PC-9 (cell line): ENCODE measurements around the gene CNTN1. TPM values are rescaled to one million over a fixed set of nuclear protein-coding genes. Genes with fewer than 3 reads are reported as not detected.

ENCODE experiments used
- BruUV-seq: library from RNA; stranded (reverse); fragments of 400-500 nt; replicated peaks from 2 replicates; lab custom pipeline; 2021; lab: Mats Ljungman, UMichigan
- CTCF ChIA-PET: fragments of 300-600 bp; sonication (Branson Sonifier 250); formaldehyde crosslinking; loops from one replicate; lab custom pipeline; 2022; ENCODE audit warnings: antibody characterized with exemption; lab: Charles Lee
- POLR2A ChIA-PET: fragments of 300-600 bp; sonication (Branson Sonifier 250); formaldehyde crosslinking; loops from one replicate; lab custom pipeline; 2022; ENCODE audit warnings: antibody characterized with exemption; ENCODE audit not compliant: unreplicated experiment; lab: Charles Lee
- DNase-seq, 2 experiments: peaks; one replicate each; pipeline versions ENCODE4 v3.0.0 to v3.0.0-alpha.2; 2015 to 2022; ENCODE audit warnings: mixed read lengths in 1 of 2
- H2AFZ ChIP-seq: fragments of 200-600 bp; sonication (generic); 2 replicates; pipeline ENCODE4 v1.8.1; 2017; ENCODE audit warnings: antibody characterized with exemption
- H3F3A ChIP-seq: fragments of 200-600 bp; sonication (generic); 2 replicates; pipeline ENCODE4 v1.8.1; 2017; ENCODE audit warnings: antibody characterized with exemption, mild to moderate bottlenecking, low read depth; ENCODE audit not compliant: insufficient read depth
- H3K27ac ChIP-seq: fragments of 200-600 bp; sonication (generic); 2 replicates; pipeline ENCODE4 v1.6.1; 2016; ENCODE audit warnings: mixed run types
- H3K27me3 ChIP-seq: fragments of 200-600 bp; sonication (generic); 2 replicates; pipeline ENCODE4 v1.6.1; 2016; ENCODE audit warnings: low read depth, mixed run types; ENCODE audit not compliant: insufficient read depth
- H3K36me3 ChIP-seq: fragments of 200-600 bp; sonication (generic); 2 replicates; pipeline ENCODE4 v1.6.1; 2016; ENCODE audit warnings: low read depth, mixed run types
- H3K4me1 ChIP-seq: fragments of 200-600 bp; sonication (generic); replicated peaks from 2 replicates; pipeline ENCODE4 v1.6.1; 2016; ENCODE audit warnings: mixed run types; ENCODE audit not compliant: insufficient read depth
- H3K4me2 ChIP-seq: fragments of 200-600 bp; sonication (generic); 2 replicates; pipeline ENCODE4 v1.6.1; 2017; ENCODE audit warnings: mixed run types
- H3K4me3 ChIP-seq: fragments of 200-600 bp; sonication (generic); 2 replicates; pipeline ENCODE4 v1.6.1; 2016; ENCODE audit warnings: mixed run types
- H3K79me2 ChIP-seq: fragments of 200-600 bp; sonication (generic); 2 replicates; pipeline ENCODE4 v1.6.1; 2017; ENCODE audit warnings: low read depth, mixed run types
- H3K9me2 ChIP-seq: fragments of 200-600 bp; sonication (generic); 2 replicates; pipeline ENCODE4 v1.8.1; 2017; ENCODE audit warnings: mild to moderate bottlenecking; ENCODE audit not compliant: insufficient read depth
- H3K9me3 ChIP-seq: fragments of 200-600 bp; sonication (generic); 2 replicates; pipeline ENCODE4 v1.8.1; 2016; ENCODE audit warnings: low read depth; ENCODE audit not compliant: insufficient read depth
- H4K20me1 ChIP-seq: fragments of 200-600 bp; sonication (generic); 2 replicates; pipeline ENCODE4 v1.8.1; 2017; ENCODE audit not compliant: insufficient read depth
- CTCF ChIP-seq: fragments of 200-600 bp; sonication (generic); conservative IDR thresholded peaks from 2 replicates; pipeline ENCODE4 v1.6.1; 2017; ENCODE audit warnings: mixed run types, antibody characterized with exemption, mild to moderate bottlenecking, moderate library complexity
- EZH2 ChIP-seq: fragments of 200-600 bp; sonication (generic); IDR thresholded peaks from 2 replicates; pipeline ENCODE4 v1.8.0; 2017; ENCODE audit warnings: antibody characterized with exemption, low read depth
- intact Hi-C: fragments of 100-400 bp; cut with micrococcal nuclease; formaldehyde crosslinking; loops from one replicate; pipeline ENCODE4 v1.10.0; 2022; ENCODE audit not compliant: unreplicated experiment
- total RNA-seq: library from RNA; stranded (reverse); gene quantifications from 2 replicates; pipeline ENCODE4 v1.2.3, GENCODE V29; 2021

CNTN1 gene
- total RNA-seq, 1 experiment from 2014 or later, result 0.37 TPM

GRCh38 chr12:40788276-40788675, 96.0 kb downstream of the CNTN1 start:
- H3K27me3 ChIP-seq, result no peaks in the 10 kb centered on the region
- no TSS peak for BruUV-seq
- H3K36me3 ChIP-seq, result no peaks in the 10 kb centered on the region
- H3K9me2 ChIP-seq, result no peaks in the 10 kb centered on the region
- H3K4me1 ChIP-seq, result no peaks in the 10 kb centered on the region
- no peak overlapping the region for H3K4me3 ChIP-seq
- DNase-seq, result no peak
- no peak overlapping the region for H3K4me2 ChIP-seq
- TF ChIP-seq CTCF (no peak), EZH2 (no peak)
- no peak overlapping the region for H3K27ac ChIP-seq
- H3K79me2 ChIP-seq, result no peaks in the 10 kb centered on the region
- ChIA-PET POLR2A (no interaction called here), CTCF (no interaction called here)
- H2AFZ ChIP-seq, result peak overlapping the region; percentile 64; the same call in 1 of the 2 replicates
- H3F3A ChIP-seq, result no peaks in the 10 kb centered on the region
- H3K9me3 ChIP-seq, result no peaks in the 10 kb centered on the region
- intact Hi-C loops, result no loop called here
- no peaks in the 10 kb centered on the region for H4K20me1 ChIP-seq

GRCh38 chr12:40792792-40793386, 100.7 kb downstream of the CNTN1 start:
- Histone ChIP-seq H3K4me3 (no peak overlapping the region), H3K9me3 (no peaks in the 10 kb centered on the region), H3K4me1 (no peaks in the 10 kb centered on the region), H3F3A (no peaks in the 10 kb centered on the region), H3K4me2 (no peak overlapping the region), H3K27me3 (no peaks in the 10 kb centered on the region), H3K9me2 (no peaks in the 10 kb centered on the region), H2AFZ (no peak overlapping the region), H3K79me2 (no peaks in the 10 kb centered on the region), H3K27ac (no peak overlapping the region), H3K36me3 (no peaks in the 10 kb centered on the region), H4K20me1 (no peaks in the 10 kb centered on the region)
- intact Hi-C loops, result no loop called here
- BruUV-seq, result no TSS peak
- POLR2A ChIA-PET, result no interaction called here
- TF ChIP-seq EZH2, result no peak
- TF ChIP-seq CTCF, result no peak
- no peak for DNase-seq
- CTCF ChIA-PET, result interaction anchor here (0.7 kb wide), 1 partner anchor 206 kb away, joined by 4 read pairs; no protein-coding TSS in a partner anchor

DNA sequence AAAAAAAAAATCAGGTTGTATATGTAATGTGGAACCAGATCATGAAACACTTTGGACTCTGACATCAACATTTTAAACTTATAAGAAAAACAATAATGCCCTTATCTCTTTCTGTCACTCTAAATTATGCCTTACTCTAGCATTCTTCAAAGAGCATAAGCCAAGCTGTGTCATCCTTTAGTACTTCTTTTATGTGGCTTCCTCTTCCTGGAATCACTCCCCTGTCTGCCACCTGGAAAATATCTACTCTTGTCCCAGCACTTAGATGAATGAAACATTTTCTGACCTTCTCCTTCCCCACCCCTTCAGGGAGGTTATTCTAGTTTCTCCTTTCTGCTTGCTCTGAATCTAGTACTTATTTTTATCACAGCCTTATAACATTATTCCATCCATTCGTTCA, 101.2 kb downstream of the CNTN1 start:
- TF ChIP-seq EZH2 (no peak), CTCF (no peak)
- Histone ChIP-seq H3K36me3 (no peaks in the 10 kb centered on the region), H3K4me1 (no peaks in the 10 kb centered on the region), H3K9me2 (no peaks in the 10 kb centered on the region), H3K4me3 (no peak overlapping the region), H3K27ac (no peak overlapping the region), H3F3A (no peaks in the 10 kb centered on the region), H3K9me3 (no peaks in the 10 kb centered on the region), H3K27me3 (no peaks in the 10 kb centered on the region), H3K4me2 (no peak overlapping the region), H3K79me2 (no peaks in the 10 kb centered on the region), H2AFZ (no peak overlapping the region), H4K20me1 (no peaks in the 10 kb centered on the region)
- POLR2A ChIA-PET, result no interaction called here
- intact Hi-C loops, result no loop called here
- BruUV-seq, result no TSS peak
- CTCF ChIA-PET, result no interaction called here
- DNase-seq, result no peak
